K562 (cell line): ENCODE data around the gene CACNA2D4. TPM values are rescaled to one million over a fixed set of nuclear protein-coding genes. Genes with fewer than 3 reads are reported as not detected.

Experiments used
- CHCHD3 ChIP-seq: fragments of 250-450 bp; sonication (Bioruptor Pico); IDR thresholded peaks from 2 replicates; pipeline ENCODE4 v2.1.2; 2022; ENCODE audit warnings: mild to moderate bottlenecking
- ETV5 ChIP-seq: sonication (generic); formaldehyde crosslinking; IDR thresholded peaks from 2 replicates; pipeline ENCODE4 v1.4.0; 2020; ENCODE audit warnings: low read depth, mild to moderate bottlenecking, missing genetic modification reagents
- GTF2A2 ChIP-seq: IDR thresholded peaks from 2 replicates; pipeline ENCODE4 v1.6.1; 2016; ENCODE audit warnings: mild to moderate bottlenecking, missing genetic modification characterization, missing compliant biosample characterization
- GTF2F1 ChIP-seq: IDR thresholded peaks from 2 replicates; pipeline ENCODE4 v1.6.1; 2011; ENCODE audit warnings: low read depth, low read length, improper control_type of control experiment
- HCFC1 ChIP-seq: IDR thresholded peaks from 2 replicates; pipeline ENCODE4 v1.6.1; 2012; ENCODE audit warnings: low read depth, low read length, improper control_type of control experiment
- HSF4 ChIP-seq: fragments of 250-450 bp; sonication (Bioruptor Pico); IDR thresholded peaks from 2 replicates; pipeline ENCODE4 v2.1.2; 2022; ENCODE audit warnings: mild to moderate bottlenecking, moderate library complexity, borderline replicate concordance
- KAT7 ChIP-seq: sonication (generic); formaldehyde crosslinking; IDR thresholded peaks from 2 replicates; pipeline ENCODE4 v1.8.0; 2022; ENCODE audit warnings: missing genetic modification reagents, mild to moderate bottlenecking, borderline replicate concordance
- NKRF ChIP-seq: fragments of 450-650 bp; IDR thresholded peaks from 2 replicates; pipeline ENCODE4 v1.6.1; 2016; ENCODE audit warnings: borderline replicate concordance
- NR2C2 ChIP-seq, 2 experiments: fragments of 200-800 bp in 1 of 2; sonication (Bioruptor generic) in 1 of 2; sonication (generic) in 1 of 2; formaldehyde crosslinking in 1 of 2; IDR thresholded peaks; 2 replicates each; pipeline versions ENCODE4 v1.6.1 to v1.8.0; 2016 to 2022; ENCODE audit warnings: mild to moderate bottlenecking in 1 of 2, missing compliant biosample characterization in 1 of 2, missing genetic modification characterization in 1 of 2, missing genetic modification reagents in 1 of 2
- PRPF4 ChIP-seq: fragments of 200-400 bp; formaldehyde crosslinking; IDR thresholded peaks from one replicate; pipeline ENCODE4 v1.6.1; 2017; ENCODE audit warnings: low read length, low read depth, mild to moderate bottlenecking; ENCODE audit not compliant: insufficient read depth, poor library complexity, severe bottlenecking
- ZNF282 ChIP-seq: sonication (generic); formaldehyde crosslinking; IDR thresholded peaks from 2 replicates; pipeline ENCODE4 v1.8.1; 2023; ENCODE audit warnings: missing genetic modification reagents
- ZNF77 ChIP-seq: fragments of 250-450 bp; sonication (Bioruptor Pico); IDR thresholded peaks from 2 replicates; pipeline ENCODE4 v1.5.0; 2020
- polyA plus RNA-seq, 8 experiments: library from polyadenylated mRNA; depleted of rRNA in 4 of 8; stranded (reverse) in 5 of 8; unstranded in 3 of 8; fragments of >200 nt; fragmentation: Nextera tagmentation in 2 of 8; fragmentation: Illumina TruSeq in 1 of 8; extraction: Ambion mirVana in 2 of 8; extraction: Trizol in 1 of 8; gene quantifications; 2 replicates each; pipeline versions ENCODE4 v1.2.1 to v1.2.3, GENCODE V29; 2011 to 2014; ENCODE audit warnings: inconsistent platforms in 1 of 8, missing spikeins in 1 of 8
- total RNA-seq, 7 experiments: library from RNA; depleted of rRNA in 6 of 7; stranded (reverse); fragments of >200 nt in 6 of 7; fragmentation: Illumina TruSeq in 2 of 7; extraction: Trizol in 2 of 7; gene quantifications; 2 replicates each; pipeline versions ENCODE4 v1.2.1 to v1.2.3, GENCODE V29; 2011 to 2021; ENCODE audit warnings: low replicate concordance in 1 of 7
- TF ChIP-seq, protein P1 (sequence below), 2 experiments: fragments of 450-650 bp in 1 of 2; sonication (generic) in 1 of 2; formaldehyde crosslinking in 1 of 2; IDR thresholded peaks; 2 replicates each; pipeline versions ENCODE4 v1.7.1 to v1.9.0; 2016 to 2022; ENCODE audit warnings: inconsistent platforms in 1 of 2, mild to moderate bottlenecking in 1 of 2, missing genetic modification reagents in 1 of 2
- TF ChIP-seq, protein P2 (sequence below): fragments of 450-650 bp; IDR thresholded peaks from 2 replicates; pipeline ENCODE4 v1.6.1; 2016; ENCODE audit warnings: low read depth, mild to moderate bottlenecking, moderate library complexity

Gene CACNA2D4
- total and polyA plus RNA-seq, 9 of the 15 experiments (the other 6 are each of a cell fraction or from before 2014, with no cell fraction given) = 0.04 to 0.69 (median 0.40) TPM; not detected in 3

DNA sequence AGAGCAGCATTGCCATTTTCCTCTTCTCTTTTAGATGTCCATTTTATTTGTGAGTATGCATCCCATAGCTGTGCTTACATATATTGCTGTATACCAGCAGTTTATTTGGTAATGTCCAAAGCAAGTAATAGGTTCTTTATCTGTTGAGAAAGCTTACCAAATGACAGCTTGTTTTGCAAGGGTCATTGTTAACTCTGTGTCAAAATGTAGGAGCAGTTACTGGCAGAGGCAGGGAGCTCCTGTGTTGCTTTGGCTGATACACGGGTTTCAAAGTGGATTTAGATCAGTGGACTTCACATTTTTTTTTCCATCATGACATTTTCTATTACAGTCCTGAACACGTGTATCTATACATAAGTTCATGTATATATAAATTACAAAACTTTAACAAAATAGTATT is 136.2 kb downstream of the CACNA2D4 start (continued):
- TF ChIP-seq, protein P1, sequence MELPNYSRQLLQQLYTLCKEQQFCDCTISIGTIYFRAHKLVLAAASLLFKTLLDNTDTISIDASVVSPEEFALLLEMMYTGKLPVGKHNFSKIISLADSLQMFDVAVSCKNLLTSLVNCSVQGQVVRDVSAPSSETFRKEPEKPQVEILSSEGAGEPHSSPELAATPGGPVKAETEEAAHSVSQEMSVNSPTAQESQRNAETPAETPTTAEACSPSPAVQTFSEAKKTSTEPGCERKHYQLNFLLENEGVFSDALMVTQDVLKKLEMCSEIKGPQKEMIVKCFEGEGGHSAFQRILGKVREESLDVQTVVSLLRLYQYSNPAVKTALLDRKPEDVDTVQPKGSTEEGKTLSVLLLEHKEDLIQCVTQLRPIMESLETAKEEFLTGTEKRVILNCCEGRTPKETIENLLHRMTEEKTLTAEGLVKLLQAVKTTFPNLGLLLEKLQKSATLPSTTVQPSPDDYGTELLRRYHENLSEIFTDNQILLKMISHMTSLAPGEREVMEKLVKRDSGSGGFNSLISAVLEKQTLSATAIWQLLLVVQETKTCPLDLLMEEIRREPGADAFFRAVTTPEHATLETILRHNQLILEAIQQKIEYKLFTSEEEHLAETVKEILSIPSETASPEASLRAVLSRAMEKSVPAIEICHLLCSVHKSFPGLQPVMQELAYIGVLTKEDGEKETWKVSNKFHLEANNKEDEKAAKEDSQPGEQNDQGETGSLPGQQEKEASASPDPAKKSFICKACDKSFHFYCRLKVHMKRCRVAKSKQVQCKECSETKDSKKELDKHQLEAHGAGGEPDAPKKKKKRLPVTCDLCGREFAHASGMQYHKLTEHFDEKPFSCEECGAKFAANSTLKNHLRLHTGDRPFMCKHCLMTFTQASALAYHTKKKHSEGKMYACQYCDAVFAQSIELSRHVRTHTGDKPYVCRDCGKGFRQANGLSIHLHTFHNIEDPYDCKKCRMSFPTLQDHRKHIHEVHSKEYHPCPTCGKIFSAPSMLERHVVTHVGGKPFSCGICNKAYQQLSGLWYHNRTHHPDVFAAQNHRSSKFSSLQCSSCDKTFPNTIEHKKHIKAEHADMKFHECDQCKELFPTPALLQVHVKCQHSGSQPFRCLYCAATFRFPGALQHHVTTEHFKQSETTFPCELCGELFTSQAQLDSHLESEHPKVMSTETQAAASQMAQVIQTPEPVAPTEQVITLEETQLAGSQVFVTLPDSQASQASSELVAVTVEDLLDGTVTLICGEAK (IDR thresholded peaks at IDR 0.05) = no peak
- TF ChIP-seq, protein P1 (CRISPR knock-in tag; IDR thresholded peaks at IDR 0.05) = no peak
- TF ChIP-seq NKRF = no peak
- TF ChIP-seq ZNF77 (CRISPR knock-in tag) = no peak
- TF ChIP-seq, protein P2, sequence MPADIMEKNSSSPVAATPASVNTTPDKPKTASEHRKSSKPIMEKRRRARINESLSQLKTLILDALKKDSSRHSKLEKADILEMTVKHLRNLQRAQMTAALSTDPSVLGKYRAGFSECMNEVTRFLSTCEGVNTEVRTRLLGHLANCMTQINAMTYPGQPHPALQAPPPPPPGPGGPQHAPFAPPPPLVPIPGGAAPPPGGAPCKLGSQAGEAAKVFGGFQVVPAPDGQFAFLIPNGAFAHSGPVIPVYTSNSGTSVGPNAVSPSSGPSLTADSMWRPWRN = no peak
- no peak for TF ChIP-seq KAT7 (CRISPR knock-in tag)
- TF ChIP-seq CHCHD3 (CRISPR knock-in tag) = no peak
- no peak for TF ChIP-seq HSF4 (CRISPR knock-in tag)
- no peak for TF ChIP-seq NR2C2 (CRISPR knock-in tag; IDR thresholded peaks at IDR 0.05)
- no peak for TF ChIP-seq NR2C2 (tag; IDR thresholded peaks at IDR 0.05)
- no peak for TF ChIP-seq GTF2A2
- TF ChIP-seq ETV5 = no peak
- TF ChIP-seq HCFC1 = no peak
- no peak for TF ChIP-seq GTF2F1
- no peak for TF ChIP-seq PRPF4
- TF ChIP-seq ZNF282 (CRISPR knock-in tag) = no peak
